SU-DHL-6 (cell line): ENCODE data around the gene IPCEF1.

ENCODE experiments used
- H2AFZ ChIP-seq: fragments of 200-600 bp; sonication (generic); 2 replicates; pipeline ENCODE4 v1.6.1; 2014; ENCODE audit warnings: low read depth, mild to moderate bottlenecking, moderate library complexity, mixed read lengths, antibody characterized with exemption, low read length; ENCODE audit not compliant: severe bottlenecking
- H3F3A ChIP-seq: fragments of 200-600 bp; shearing (Covaris generic); 2 replicates; pipeline ENCODE4 v1.6.0; 2016; ENCODE audit warnings: antibody characterized with exemption, mild to moderate bottlenecking; ENCODE audit not compliant: insufficient read depth
- H3K27ac ChIP-seq: fragments of 200-600 bp; sonication (generic); 2 replicates; pipeline ENCODE4 v1.5.1; 2016; ENCODE audit warnings: low read depth, mild to moderate bottlenecking, low read length, moderate library complexity, mixed read lengths
- H3K27me3 ChIP-seq: fragments of 200-600 bp; sonication (generic), shearing (Covaris generic); 2 replicates; pipeline ENCODE4 v1.6.0; 2014; ENCODE audit warnings: mild to moderate bottlenecking, low read length
- H3K36me3 ChIP-seq: fragments of 200-600 bp; sonication (generic); 2 replicates; pipeline ENCODE4 v1.6.1; 2014; ENCODE audit warnings: mild to moderate bottlenecking, low read length, mixed read lengths
- H3K4me2 ChIP-seq: fragments of 300-600, 200-600 bp; shearing (Covaris generic), sonication (generic); 2 replicates; pipeline ENCODE4 v1.6.0; 2014; ENCODE audit warnings: low read length, low read depth, mild to moderate bottlenecking; ENCODE audit not compliant: poor library complexity, severe bottlenecking
- H3K4me3 ChIP-seq: fragments of 200-600 bp; sonication (generic); 2 replicates; pipeline ENCODE4 v1.5.1; 2014; ENCODE audit warnings: antibody characterized with exemption, low read length, mild to moderate bottlenecking, mixed read lengths; ENCODE audit not compliant: insufficient read depth, poor library complexity, severe bottlenecking
- H3K79me2 ChIP-seq: fragments of 200-600 bp; sonication (generic); 2 replicates; pipeline ENCODE4 v1.6.1; 2014; ENCODE audit warnings: mild to moderate bottlenecking, low read length, moderate library complexity; ENCODE audit not compliant: insufficient read depth
- H3K9ac ChIP-seq: fragments of 200-600 bp; sonication (generic); 2 replicates; pipeline ENCODE4 v1.7.0; 2014; ENCODE audit warnings: mild to moderate bottlenecking, low read length
- H3K9me2 ChIP-seq: fragments of 200-600 bp; sonication (generic); replicated peaks from 2 replicates; pipeline ENCODE4 v1.6.1; 2014; ENCODE audit warnings: low read length; ENCODE audit not compliant: insufficient read depth
- H3K9me3 ChIP-seq: fragments of 200-600 bp; sonication (generic); 2 replicates; pipeline ENCODE4 v1.6.1; 2014; ENCODE audit warnings: low read length, mixed read lengths; ENCODE audit not compliant: insufficient read depth
- H4K20me1 ChIP-seq: fragments of 200-600 bp; sonication (generic); 2 replicates; pipeline ENCODE4 v1.6.1; 2014; ENCODE audit warnings: low read depth, mild to moderate bottlenecking, antibody characterized with exemption, low read length, moderate library complexity, mixed read lengths
- EZH2phosphoT487 ChIP-seq: fragments of 200-600 bp; sonication (generic), shearing (Covaris generic); conservative IDR thresholded peaks from 2 replicates; pipeline ENCODE4 v1.6.1; 2018; ENCODE audit warnings: mild to moderate bottlenecking, antibody characterized with exemption, low read length, moderate library complexity, mixed read lengths
- TF ChIP-seq, protein P1 (sequence below): fragments of 200-600 bp; sonication (generic); IDR thresholded peaks from one replicate; pipeline ENCODE4 v1.5.1; 2017; ENCODE audit warnings: antibody characterized with exemption, mild to moderate bottlenecking, low read length, moderate library complexity; ENCODE audit not compliant: insufficient read depth, poor library complexity, severe bottlenecking

Gene IPCEF1

DNA sequence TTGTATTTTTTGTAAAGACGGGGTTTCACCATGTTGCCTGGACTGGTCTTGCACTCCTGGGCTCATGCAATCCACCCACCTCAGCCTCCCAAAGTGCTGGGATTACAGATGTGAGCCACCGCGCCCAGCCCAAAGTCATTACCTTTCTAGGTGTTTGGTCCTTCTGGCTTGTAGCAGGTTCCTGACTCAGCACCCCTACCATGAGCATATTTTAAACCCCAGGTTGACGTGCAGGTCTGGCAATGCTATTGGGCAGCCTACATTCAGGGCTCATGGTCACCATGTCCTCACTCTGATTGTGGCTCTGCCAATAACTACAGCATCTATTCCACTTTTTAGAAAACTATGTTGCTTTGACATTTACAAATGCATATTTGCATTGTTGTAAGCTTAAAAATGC lies 59.4 kb downstream of the IPCEF1 start:
- no peaks in the 10 kb centered on the region for H3K9me3 ChIP-seq
- H3K79me2 ChIP-seq, result no peaks in the 10 kb centered on the region
- H3K27ac ChIP-seq, result no peak overlapping the region
- TF ChIP-seq, protein P1, sequence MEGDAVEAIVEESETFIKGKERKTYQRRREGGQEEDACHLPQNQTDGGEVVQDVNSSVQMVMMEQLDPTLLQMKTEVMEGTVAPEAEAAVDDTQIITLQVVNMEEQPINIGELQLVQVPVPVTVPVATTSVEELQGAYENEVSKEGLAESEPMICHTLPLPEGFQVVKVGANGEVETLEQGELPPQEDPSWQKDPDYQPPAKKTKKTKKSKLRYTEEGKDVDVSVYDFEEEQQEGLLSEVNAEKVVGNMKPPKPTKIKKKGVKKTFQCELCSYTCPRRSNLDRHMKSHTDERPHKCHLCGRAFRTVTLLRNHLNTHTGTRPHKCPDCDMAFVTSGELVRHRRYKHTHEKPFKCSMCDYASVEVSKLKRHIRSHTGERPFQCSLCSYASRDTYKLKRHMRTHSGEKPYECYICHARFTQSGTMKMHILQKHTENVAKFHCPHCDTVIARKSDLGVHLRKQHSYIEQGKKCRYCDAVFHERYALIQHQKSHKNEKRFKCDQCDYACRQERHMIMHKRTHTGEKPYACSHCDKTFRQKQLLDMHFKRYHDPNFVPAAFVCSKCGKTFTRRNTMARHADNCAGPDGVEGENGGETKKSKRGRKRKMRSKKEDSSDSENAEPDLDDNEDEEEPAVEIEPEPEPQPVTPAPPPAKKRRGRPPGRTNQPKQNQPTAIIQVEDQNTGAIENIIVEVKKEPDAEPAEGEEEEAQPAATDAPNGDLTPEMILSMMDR, result no peak
- no peak for TF ChIP-seq EZH2phosphoT487
- no peaks in the 10 kb centered on the region for H3K9me2 ChIP-seq
- H2AFZ ChIP-seq, result no peak overlapping the region
- no peak overlapping the region for H3K9ac ChIP-seq
- H3K27me3 ChIP-seq, result no peaks in the 10 kb centered on the region
- H3K36me3 ChIP-seq, result no peaks in the 10 kb centered on the region
- H4K20me1 ChIP-seq, result no peaks in the 10 kb centered on the region
- no peaks in the 10 kb centered on the region for H3F3A ChIP-seq
- H3K4me2 ChIP-seq, result no peak overlapping the region
- no peak overlapping the region for H3K4me3 ChIP-seq

DNA sequence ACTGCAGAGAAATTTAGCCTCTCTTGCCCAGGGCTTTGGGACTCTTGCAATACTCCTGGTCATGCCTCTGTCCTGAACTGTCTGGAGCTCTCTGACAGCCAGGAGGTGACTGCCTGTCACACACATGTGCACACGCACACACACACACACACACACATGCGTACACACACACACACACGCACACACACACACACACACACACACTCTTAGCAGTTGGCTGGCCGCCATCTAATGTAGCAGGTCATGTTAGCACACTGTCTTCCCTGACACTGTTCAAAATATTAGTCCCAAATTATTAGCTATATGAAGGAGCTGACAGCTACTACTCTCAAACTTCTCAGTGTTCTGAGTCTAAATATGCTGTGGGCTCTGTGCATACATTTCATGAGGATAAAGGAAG lies 60.9 kb downstream of the IPCEF1 start:
- H3K9ac ChIP-seq, result no peak overlapping the region
- TF ChIP-seq, protein P1, result no peak
- TF ChIP-seq EZH2phosphoT487, result no peak
- no peaks in the 10 kb centered on the region for H4K20me1 ChIP-seq
- no peaks in the 10 kb centered on the region for H3K79me2 ChIP-seq
- H3K27ac ChIP-seq, result no peak overlapping the region
- H3F3A ChIP-seq, result no peaks in the 10 kb centered on the region
- no peaks in the 10 kb centered on the region for H3K27me3 ChIP-seq
- no peak overlapping the region for H3K4me2 ChIP-seq
- H3K9me3 ChIP-seq, result no peaks in the 10 kb centered on the region
- no peak overlapping the region for H3K4me3 ChIP-seq
- no peak overlapping the region for H2AFZ ChIP-seq
- no peaks in the 10 kb centered on the region for H3K9me2 ChIP-seq
- no peaks in the 10 kb centered on the region for H3K36me3 ChIP-seq

DNA sequence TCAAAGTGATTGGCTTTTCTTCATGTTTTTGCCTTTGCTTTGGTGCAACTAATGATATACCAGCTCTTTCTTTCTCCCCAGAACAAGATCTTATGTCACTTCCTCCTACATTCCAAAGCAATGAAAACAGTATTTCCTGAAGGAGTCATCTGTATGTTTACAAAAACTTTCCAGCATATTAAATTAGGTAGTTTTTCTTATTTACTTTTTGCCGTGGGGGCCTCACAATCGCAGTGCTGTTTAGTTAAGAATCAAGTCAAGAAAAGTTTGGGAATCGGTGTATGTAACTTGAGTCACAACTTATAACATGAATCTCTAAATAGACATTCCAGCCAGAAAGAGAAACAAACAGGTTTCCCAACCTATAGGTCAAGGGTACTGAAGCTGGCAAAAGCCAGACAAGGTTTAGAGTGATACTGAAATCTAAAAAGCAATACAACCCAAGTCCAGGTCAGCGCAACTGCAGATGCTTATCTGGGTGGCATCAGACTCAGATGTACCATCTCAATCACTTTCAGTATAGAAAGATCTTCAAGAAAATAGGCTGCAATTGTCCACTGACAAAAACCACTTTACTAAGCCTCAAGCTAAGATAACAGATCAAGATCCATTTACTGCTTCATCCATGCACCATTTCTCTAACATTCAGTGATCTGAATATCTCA lies 63.6 kb downstream of the IPCEF1 start:
- Histone ChIP-seq H3K9me2 (no peaks in the 10 kb centered on the region), H2AFZ (no peak overlapping the region), H3K4me2 (no peak overlapping the region), H3K36me3 (no peaks in the 10 kb centered on the region), H3K27me3 (no peaks in the 10 kb centered on the region), H3K4me3 (no peak overlapping the region), H3K9ac (no peak overlapping the region), H3K79me2 (no peaks in the 10 kb centered on the region), H3F3A (no peaks in the 10 kb centered on the region), H3K27ac (no peak overlapping the region), H3K9me3 (no peaks in the 10 kb centered on the region), H4K20me1 (no peaks in the 10 kb centered on the region)
- TF ChIP-seq EZH2phosphoT487, result no peak
- TF ChIP-seq, protein P1, result no peak
